GM23338 (cell line): ENCODE data around the gene COBL. TPM values are rescaled to one million over a fixed set of nuclear protein-coding genes. Genes with fewer than 3 reads are reported as not detected.

Source experiments
- ATAC-seq: fragments of 200-7000 bp; cut with Tn5 transposase; 3 replicates; pipeline ENCODE4 v1.9.1; 2020
- DNase-seq: peaks from one replicate; pipeline ENCODE4 v3.0.0-alpha.2; 2015; ENCODE audit warnings: low spot score
- H2AFZ ChIP-seq: fragments of 200-600 bp; sonication (generic); 2 replicates; pipeline ENCODE4 v1.8.0; 2016; ENCODE audit warnings: antibody characterized with exemption, mild to moderate bottlenecking, moderate library complexity
- H3F3A ChIP-seq: fragments of 200-600 bp; sonication (generic); replicated peaks from 2 replicates; pipeline ENCODE4 v1.8.0; 2017; ENCODE audit warnings: antibody characterized with exemption, mixed run types, low read depth
- H3K27ac ChIP-seq: fragments of 200-600 bp; sonication (generic); 2 replicates; pipeline ENCODE4 v1.6.1; 2016; ENCODE audit warnings: low read depth
- H3K27me3 ChIP-seq: fragments of 200-600 bp; sonication (generic); 2 replicates; pipeline ENCODE4 v1.8.0; 2016; ENCODE audit warnings: mild to moderate bottlenecking, mixed run types, moderate library complexity; ENCODE audit not compliant: insufficient read depth
- H3K36me3 ChIP-seq: fragments of 200-600 bp; sonication (generic); 2 replicates; pipeline ENCODE4 v1.8.0; 2016; ENCODE audit warnings: mild to moderate bottlenecking; ENCODE audit not compliant: insufficient read depth
- H3K4me1 ChIP-seq: fragments of 200-600 bp; sonication (generic); 2 replicates; pipeline ENCODE4 v1.8.0; 2016; ENCODE audit warnings: mild to moderate bottlenecking, moderate library complexity; ENCODE audit not compliant: insufficient read depth
- H3K4me2 ChIP-seq: fragments of 200-600 bp; sonication (generic); 2 replicates; pipeline ENCODE4 v1.7.1; 2017; ENCODE audit warnings: mixed run types
- H3K4me3 ChIP-seq: fragments of 200-600 bp; sonication (generic); 2 replicates; pipeline ENCODE4 v1.6.1; 2016; ENCODE audit warnings: mixed run types
- H3K79me2 ChIP-seq: fragments of 200-600 bp; sonication (generic); replicated peaks from 2 replicates; pipeline ENCODE4 v1.8.0; 2017; ENCODE audit warnings: mild to moderate bottlenecking; ENCODE audit not compliant: insufficient read depth
- H3K9me2 ChIP-seq: fragments of 200-600 bp; sonication (generic); 2 replicates; pipeline ENCODE4 v1.8.0; 2017; ENCODE audit not compliant: insufficient read depth
- H4K20me1 ChIP-seq: fragments of 200-600 bp; sonication (generic); replicated peaks from 2 replicates; pipeline ENCODE4 v1.8.0; 2017; ENCODE audit warnings: mild to moderate bottlenecking; ENCODE audit not compliant: insufficient read depth
- H3K27ac Mint-ChIP-seq: 2 replicates; pipeline ENCODE4 v1.8.0; 2020; ENCODE audit warnings: inconsistent platforms, mild to moderate bottlenecking, moderate library complexity, mixed read lengths
- H3K27me3 Mint-ChIP-seq: 3 replicates; pipeline ENCODE4 v1.8.0; 2022; ENCODE audit warnings: low read depth, mild to moderate bottlenecking, moderate library complexity, mixed read lengths, inconsistent platforms; ENCODE audit not compliant: insufficient read depth, poor library complexity
- H3K36me3 Mint-ChIP-seq: 3 replicates; pipeline ENCODE4 v1.8.0; 2021; ENCODE audit warnings: low read depth, mild to moderate bottlenecking, inconsistent platforms, moderate library complexity, mixed read lengths
- H3K4me1 Mint-ChIP-seq: 3 replicates; pipeline ENCODE4 v1.8.0; 2020; ENCODE audit warnings: mild to moderate bottlenecking, inconsistent platforms, mixed read lengths
- H3K4me3 Mint-ChIP-seq: 3 replicates; pipeline ENCODE4 v1.8.0; 2021; ENCODE audit warnings: moderate library complexity, mild to moderate bottlenecking, inconsistent platforms, mixed read lengths
- H3K9me3 Mint-ChIP-seq: 3 replicates; pipeline ENCODE4 v1.8.0; 2020; ENCODE audit warnings: moderate library complexity, mild to moderate bottlenecking, inconsistent platforms, mixed read lengths
- CREB1 ChIP-seq: fragments of 250-450 bp; sonication (Bioruptor Pico); IDR thresholded peaks from 2 replicates; pipeline ENCODE4 v1.5.0; 2020; ENCODE audit warnings: low read depth, mild to moderate bottlenecking, moderate library complexity
- CTCF ChIP-seq, 2 experiments: fragments of 200-600 bp in 1 of 2; sonication (generic) in 1 of 2; conservative IDR thresholded peaks; 2 replicates each; pipeline versions ENCODE4 v1.5.1 to v1.6.1; 2016 to 2017; ENCODE audit warnings: antibody characterized with exemption in 2 of 2, low read depth in 2 of 2, mild to moderate bottlenecking in 2 of 2, moderate library complexity in 1 of 2
- EZH2 ChIP-seq: fragments of 200-600 bp; sonication (generic); IDR thresholded peaks from one replicate; pipeline ENCODE4 v1.8.0; 2017; ENCODE audit warnings: antibody characterized with exemption, mild to moderate bottlenecking, low read depth; ENCODE audit not compliant: unreplicated experiment
- EZH2phosphoT487 ChIP-seq: fragments of 200-600 bp; sonication (generic); IDR thresholded peaks from one replicate; pipeline ENCODE4 v1.8.1; 2018; ENCODE audit warnings: antibody characterized with exemption; ENCODE audit not compliant: unreplicated experiment
- POLR2AphosphoS5 ChIP-seq: IDR thresholded peaks from 2 replicates; pipeline ENCODE4 v1.6.1; 2016; ENCODE audit warnings: antibody characterized with exemption, low read depth
- REST ChIP-seq: IDR thresholded peaks from one replicate; pipeline ENCODE4 v1.6.1; 2018; ENCODE audit warnings: antibody characterized with exemption; ENCODE audit not compliant: unreplicated experiment
- STAT1 ChIP-seq: IDR thresholded peaks from one replicate; pipeline ENCODE4 v1.6.1; 2016; ENCODE audit warnings: antibody characterized with exemption; ENCODE audit not compliant: unreplicated experiment
- ZNF114 ChIP-seq: fragments of 250-450 bp; sonication (Bioruptor Pico); IDR thresholded peaks from 2 replicates; pipeline ENCODE4 v1.5.0; 2020; ENCODE audit warnings: mild to moderate bottlenecking, moderate library complexity
- ZNF331 ChIP-seq: fragments of 250-450 bp; sonication (Bioruptor Pico); IDR thresholded peaks from 2 replicates; pipeline ENCODE4 v1.5.0; 2020; ENCODE audit warnings: low read depth, mild to moderate bottlenecking, moderate library complexity
- ZNF462 ChIP-seq: fragments of 250-450 bp; sonication (Bioruptor Pico); IDR thresholded peaks from 2 replicates; pipeline ENCODE4 v1.5.0; 2020; ENCODE audit warnings: mild to moderate bottlenecking, moderate library complexity
- polyA plus RNA-seq: library from polyadenylated mRNA; unstranded; fragments of >200 nt; fragmentation: Nextera tagmentation; extraction: Ambion mirVana; gene quantifications from 2 replicates; pipeline ENCODE4 v1.2.1, GENCODE V29; 2016
- total RNA-seq: library from RNA; depleted of rRNA; stranded (reverse); fragments of >200 nt; shearing (Covaris generic); gene quantifications from 2 replicates; pipeline ENCODE4 v1.2.3, GENCODE V29; 2014

Gene COBL
- total and polyA plus RNA-seq, 2 experiments from 2014 or later = 18.3 to 51.9 TPM

GRCh38 chr7:51346126-51346525 is 29.5 kb upstream of the COBL start:
- Histone ChIP-seq H3K4me2 (no peak overlapping the region), H4K20me1 (no peaks in the 10 kb centered on the region), H2AFZ (no peak overlapping the region), H3K4me1 (peaks cover 15% of the 10 kb centered on the region; the same call in 1 of the 2 replicates), H3F3A (no peaks in the 10 kb centered on the region), H3K27me3 (no peaks in the 10 kb centered on the region), H3K4me3 (no peak overlapping the region), H3K79me2 (no peaks in the 10 kb centered on the region), H3K27ac (no peak overlapping the region), H3K36me3 (no peaks in the 10 kb centered on the region), H3K9me2 (peaks cover 1% of the 10 kb centered on the region; the same call in 1 of the 2 replicates)
- no peak overlapping the region for H3K4me3 Mint-ChIP-seq
- ATAC-seq (no peak), DNase-seq (no peak)
- no peak for TF ChIP-seq CTCF (conservative IDR thresholded peaks at IDR 0.05; ENCODE audit: low read depth in 2 of 2)
- no peak for TF ChIP-seq ZNF114
- TF ChIP-seq EZH2 = no peak
- no peak for TF ChIP-seq REST
- TF ChIP-seq CREB1 = no peak
- TF ChIP-seq STAT1 = no peak
- TF ChIP-seq POLR2AphosphoS5 = no peak
- H3K4me1 Mint-ChIP-seq = peaks cover 14% of the 10 kb centered on the region
- no peaks in the 10 kb centered on the region for H3K9me3 Mint-ChIP-seq
- peaks cover 5% of the 10 kb centered on the region for H3K27me3 Mint-ChIP-seq
- no peaks in the 10 kb centered on the region for H3K36me3 Mint-ChIP-seq
- no peak overlapping the region for H3K27ac Mint-ChIP-seq

- Histone ChIP-seq H4K20me1 (no peaks in the 10 kb centered on the region), H3K36me3 (no peaks in the 10 kb centered on the region), H2AFZ (no peak overlapping the region), H3K79me2 (no peaks in the 10 kb centered on the region), H3F3A (no peaks in the 10 kb centered on the region), H3K27me3 (no peaks in the 10 kb centered on the region), H3K4me2 (no peak overlapping the region), H3K4me1 (peaks cover 10% of the 10 kb centered on the region; the same call in 1 of the 2 replicates), H3K27ac (no peak overlapping the region), H3K4me3 (no peak overlapping the region), H3K9me2 (no peaks in the 10 kb centered on the region)
- Mint-ChIP-seq H3K4me3 (no peak overlapping the region), H3K27ac (no peak overlapping the region), H3K27me3 (peaks cover 5% of the 10 kb centered on the region), H3K36me3 (no peaks in the 10 kb centered on the region), H3K9me3 (no peaks in the 10 kb centered on the region), H3K4me1 (peaks cover 8% of the 10 kb centered on the region)
- ATAC-seq (peak; percentile 33; the same call in 2 of the 3 replicates), DNase-seq (no peak)
- no peak for TF ChIP-seq ZNF114
- TF ChIP-seq ZNF331 = no peak
- TF ChIP-seq ZNF462 (CRISPR knock-in tag) = no peak
- no peak for TF ChIP-seq EZH2
- TF ChIP-seq STAT1 = no peak
- no peak for TF ChIP-seq EZH2phosphoT487
Observed at GRCh38 chr7:51344406-51345138, 28.0 kb upstream of the COBL start.
